ENCODE measurements around the gene AGPS. TPM values are rescaled to one million over a fixed set of nuclear protein-coding genes. Genes with fewer than 3 reads are reported as not detected.

AGPS gene
- total and polyA plus RNA-seq, 2 of the 13 experiments (the other 11 are each of a cell fraction or from before 2014, with no cell fraction given): 39.4 to 99.0 TPM

DNA sequence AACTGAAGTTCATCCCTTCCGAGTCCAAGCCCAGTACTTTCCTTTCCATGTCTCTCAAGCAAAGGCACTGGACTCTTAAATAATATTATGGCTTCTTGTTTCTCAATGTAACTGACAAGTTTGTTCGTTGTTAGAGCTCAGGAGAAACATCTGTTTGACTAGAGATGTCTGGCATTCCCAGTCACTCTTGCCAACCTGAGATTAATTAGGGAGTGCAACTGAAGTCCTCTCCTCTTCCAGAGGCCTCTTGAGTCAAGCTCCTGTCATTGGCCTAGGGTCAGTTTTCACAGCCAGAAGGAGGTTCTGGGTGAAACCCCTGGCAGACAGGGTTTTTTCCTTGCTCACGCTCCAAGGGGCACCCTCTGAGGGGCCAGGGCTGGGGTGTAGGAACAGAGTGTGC is 196.1 kb downstream of the AGPS start:
- in situ Hi-C loops (cut with HindIII; ENCODE audit: extremely low pct_ligation_motif_present, low pct_unique_long_range_greater_than_20kb): no loop called here
- ATAC-seq (no peak), FAIRE-seq (no peak), DNase-seq (ENCODE audit: low spot score) (no peak)
- Histone ChIP-seq H2AFZ (ENCODE audit: low read length) (no peak overlapping the region), H3K27ac (ENCODE audit: extremely low read length, insufficient read depth, low read length) (no peak overlapping the region), H3K4me2 (ENCODE audit: low read depth, low read length) (no peak overlapping the region), H3K4me3 (replicated peaks in 1 of 3; ENCODE audit: insufficient read depth in 1 of 3, low read depth in 2 of 3, low read length in 3 of 3) (no peak overlapping the region), H3K79me2 (ENCODE audit: insufficient read depth, low read length) (no peaks in the 10 kb centered on the region), H3K4me1 (ENCODE audit: insufficient read depth, low read length) (peaks cover 53% of the 10 kb centered on the region), H3K9me3 (ENCODE audit: low read length) (no peaks in the 10 kb centered on the region), H4K20me1 (ENCODE audit: insufficient read depth, low read length) (no peaks in the 10 kb centered on the region), H3K27me3 (ENCODE audit: control insufficient read depth in 1 of 2, insufficient read depth in 2 of 2, low read length in 2 of 2) (no peaks in the 10 kb centered on the region; a peak in 1 of 5 replicates), H3K36me3 (replicated peaks in 1 of 2; ENCODE audit: control insufficient read depth in 1 of 2, insufficient read depth in 2 of 2, low read length in 2 of 2) (no peaks in the 10 kb centered on the region), H3K9ac (ENCODE audit: insufficient read depth, low read depth, low read length) (no peak overlapping the region)
- 47% methylated on average over 2 of the region's 3 CpGs for WGBS (ENCODE audit: low lambda C conversion rate)
- ChIA-PET CTCF (ENCODE audit: low intra/inter-chr PET ratio, low total read pairs) (no interaction called here), POLR2A (no interaction called here)
- no TSS peak for BruUV-seq (replicated peaks)
- intact Hi-C loops (cut with micrococcal nuclease; ENCODE audit: unreplicated experiment): no loop called here
- TF ChIP-seq, protein P1, sequence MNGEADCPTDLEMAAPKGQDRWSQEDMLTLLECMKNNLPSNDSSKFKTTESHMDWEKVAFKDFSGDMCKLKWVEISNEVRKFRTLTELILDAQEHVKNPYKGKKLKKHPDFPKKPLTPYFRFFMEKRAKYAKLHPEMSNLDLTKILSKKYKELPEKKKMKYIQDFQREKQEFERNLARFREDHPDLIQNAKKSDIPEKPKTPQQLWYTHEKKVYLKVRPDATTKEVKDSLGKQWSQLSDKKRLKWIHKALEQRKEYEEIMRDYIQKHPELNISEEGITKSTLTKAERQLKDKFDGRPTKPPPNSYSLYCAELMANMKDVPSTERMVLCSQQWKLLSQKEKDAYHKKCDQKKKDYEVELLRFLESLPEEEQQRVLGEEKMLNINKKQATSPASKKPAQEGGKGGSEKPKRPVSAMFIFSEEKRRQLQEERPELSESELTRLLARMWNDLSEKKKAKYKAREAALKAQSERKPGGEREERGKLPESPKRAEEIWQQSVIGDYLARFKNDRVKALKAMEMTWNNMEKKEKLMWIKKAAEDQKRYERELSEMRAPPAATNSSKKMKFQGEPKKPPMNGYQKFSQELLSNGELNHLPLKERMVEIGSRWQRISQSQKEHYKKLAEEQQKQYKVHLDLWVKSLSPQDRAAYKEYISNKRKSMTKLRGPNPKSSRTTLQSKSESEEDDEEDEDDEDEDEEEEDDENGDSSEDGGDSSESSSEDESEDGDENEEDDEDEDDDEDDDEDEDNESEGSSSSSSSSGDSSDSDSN (CRISPR knock-in tag; IDR thresholded peaks at IDR 0.05): no peak
- TF ChIP-seq SALL2 (CRISPR knock-in tag; IDR thresholded peaks at IDR 0.05): no peak
- TF ChIP-seq ZNF629 (CRISPR knock-in tag; conservative IDR thresholded peaks at IDR 0.05): no peak
- no peak for TF ChIP-seq SOX13 (IDR thresholded peaks at IDR 0.05)
- no peak for TF ChIP-seq SOX13 (CRISPR knock-in tag; conservative IDR thresholded peaks at IDR 0.05 in 1 of 2, IDR thresholded peaks at IDR 0.05 in 1 of 2)
- TF ChIP-seq ZNF230 (CRISPR knock-in tag; IDR thresholded peaks at IDR 0.05): no peak
- TF ChIP-seq ZNF382 (CRISPR knock-in tag; IDR thresholded peaks at IDR 0.05; ENCODE audit: borderline replicate concordance): no peak
- TF ChIP-seq ZNF331 (CRISPR knock-in tag; IDR thresholded peaks at IDR 0.05): no peak
- no peak for TF ChIP-seq GATAD2A (CRISPR knock-in tag; IDR thresholded peaks at IDR 0.05)
- TF ChIP-seq ZNF10 (CRISPR knock-in tag; IDR thresholded peaks at IDR 0.05; ENCODE audit: borderline replicate concordance, low read depth): no peak
